Activated T-cell treated with anti-CD3 and anti-CD28 coated beads, Interleukin-2, amount 50 U/mL, for 48 hours (primary cell): ENCODE results near the gene BRD3.
"Not testable (repeated sequence)": the region's sequence is repeated elsewhere in the genome, so short reads cannot be mapped to it uniquely, and the experiment has no call there.

ENCODE experiments used
- DNase-seq, 2 experiments: peaks; one replicate each; pipeline ENCODE4 v3.0.0-alpha.2; 2020

Gene BRD3

DNA sequence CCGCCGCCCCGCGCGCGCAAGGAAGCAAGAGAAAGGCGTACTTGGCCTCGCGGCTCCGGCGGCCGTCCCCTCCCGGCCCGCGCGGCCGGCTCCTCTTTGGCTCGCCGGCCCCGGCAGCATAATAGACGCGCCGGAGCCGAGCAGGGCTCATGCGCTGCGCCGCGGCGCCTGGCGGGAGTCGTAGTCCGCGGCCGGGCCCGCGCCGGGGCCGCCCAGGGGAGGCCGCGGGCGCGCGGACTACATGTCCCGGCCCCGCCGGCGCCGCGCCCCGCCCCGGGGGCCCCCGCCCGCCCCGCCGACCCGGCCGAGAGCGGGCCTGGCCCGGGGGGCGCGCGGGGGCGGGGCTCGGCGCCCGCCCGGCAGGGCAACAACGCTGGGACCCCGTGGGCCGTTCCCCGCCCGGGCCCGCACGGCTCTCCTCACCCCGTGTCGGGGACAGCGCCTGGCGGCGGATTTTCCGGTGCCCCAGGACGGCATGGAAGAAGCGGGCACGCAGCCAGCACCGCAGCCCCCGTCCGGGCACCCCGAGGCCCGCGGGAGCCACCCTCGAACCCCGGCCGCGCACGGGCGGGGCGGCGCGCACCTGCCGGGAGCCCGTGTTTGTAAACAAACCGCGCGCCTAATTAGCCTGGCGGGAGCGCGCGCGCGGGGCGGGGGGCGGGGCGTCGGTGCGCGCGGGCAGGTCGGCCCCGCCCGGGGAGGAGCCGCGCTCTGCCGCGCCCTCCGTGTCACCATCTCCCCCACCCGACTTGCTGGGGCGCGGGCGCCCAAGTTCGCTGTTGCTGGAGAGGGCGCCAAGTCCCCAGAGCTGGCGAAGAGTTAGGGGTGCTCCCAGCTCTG lies at the start of gene BRD3:
TSS of gene BRD3 (minus strand) at position 123 of the 840 bp plus-strand sequence. CDS start 14,549 bp downstream, outside the sequence.
- peak; percentile 82 to 87 for DNase-seq

DNA sequence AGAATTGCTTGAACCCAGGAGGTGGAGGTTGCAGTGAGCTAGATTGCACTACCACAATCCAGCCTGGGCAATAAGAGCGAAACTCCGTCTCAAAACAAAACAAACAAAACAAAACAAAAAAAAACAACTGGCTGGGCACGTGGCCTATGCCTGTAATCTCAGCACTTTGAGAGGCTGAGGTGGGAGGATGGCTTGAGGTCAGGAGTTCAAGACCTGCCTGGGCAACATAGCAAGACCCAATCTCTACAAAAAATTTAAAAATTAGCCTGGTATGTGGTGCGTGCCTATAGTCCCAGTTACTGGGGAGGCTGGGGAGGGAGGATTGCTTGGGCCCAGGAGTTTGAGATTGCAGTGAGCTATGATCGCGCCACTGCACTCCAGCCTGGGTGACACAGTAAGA lies 44.7 kb upstream of the BRD3 start:
- DNase-seq: no peak

DNA sequence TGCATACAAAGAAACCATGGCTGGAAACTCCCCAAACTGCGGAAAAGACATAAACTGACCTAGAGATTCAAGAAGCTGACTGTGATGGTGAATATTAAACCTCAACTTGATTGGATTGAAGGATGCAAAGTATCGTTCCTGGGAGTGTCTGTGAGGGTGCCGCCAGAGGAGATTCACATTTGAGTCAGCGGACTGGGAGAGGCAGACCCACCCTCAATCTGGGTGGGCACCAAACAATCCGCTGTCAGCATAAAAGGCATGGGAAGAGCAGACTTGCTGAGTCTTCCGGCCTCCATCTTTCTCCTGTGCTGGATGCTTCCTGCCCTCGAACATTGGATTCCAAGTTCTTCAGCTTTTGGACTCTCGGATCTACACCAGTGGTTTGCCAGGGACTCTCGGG lies 43.2 kb upstream of the BRD3 start:
- DNase-seq: no peak

DNA sequence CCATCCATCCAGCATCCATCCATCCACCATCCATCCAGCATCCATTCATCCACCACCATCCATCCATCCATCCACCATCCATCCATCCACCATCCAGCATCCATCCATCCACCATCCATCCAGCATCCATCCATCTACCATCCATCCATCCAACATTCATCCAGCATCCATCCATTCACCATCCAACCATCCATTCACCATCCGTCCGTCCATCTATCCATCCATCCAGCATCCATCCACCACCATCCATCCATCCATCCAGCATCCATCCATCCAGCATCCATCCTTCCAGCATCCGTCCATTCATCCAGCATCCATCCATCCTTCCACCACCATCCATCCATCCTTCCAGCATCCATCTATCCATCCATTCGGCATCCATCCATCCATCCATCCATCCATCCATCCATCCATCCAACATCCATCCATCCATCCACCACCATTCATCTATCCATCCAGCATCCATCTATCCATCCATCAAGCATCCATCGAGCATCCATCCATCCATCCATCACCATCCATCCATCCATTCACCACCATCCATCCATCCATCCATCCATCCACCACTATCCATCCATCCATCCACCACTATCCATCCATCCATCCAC lies 35.7 kb upstream of the BRD3 start:
- DNase-seq: no peak

DNA sequence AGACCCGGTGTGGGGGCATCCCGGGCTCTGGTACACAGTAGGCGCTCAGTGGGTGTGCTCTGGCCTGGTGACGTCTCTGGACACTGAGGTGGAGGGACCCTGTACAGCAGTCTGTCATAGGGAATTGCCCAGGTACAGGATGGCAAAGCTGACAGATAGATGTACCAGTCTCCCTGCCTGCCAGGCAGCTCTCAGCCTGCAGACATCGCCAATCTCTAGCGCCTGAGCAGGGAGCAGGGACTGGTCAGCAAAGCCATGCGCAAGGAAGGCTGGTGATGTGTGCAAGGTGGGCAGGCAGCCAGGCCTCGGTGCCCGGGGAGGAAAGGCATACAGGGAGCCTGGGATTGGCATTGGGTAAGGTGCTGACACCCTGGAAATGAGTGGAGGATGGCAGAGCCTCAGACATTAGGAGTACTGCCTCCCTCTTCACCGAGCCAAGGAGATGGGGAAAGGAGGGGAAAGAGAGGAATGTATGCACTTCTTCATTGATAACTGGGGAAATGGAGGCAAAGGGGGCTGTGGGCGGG lies 33.9 kb upstream of the BRD3 start:
- no peak for DNase-seq

DNA sequence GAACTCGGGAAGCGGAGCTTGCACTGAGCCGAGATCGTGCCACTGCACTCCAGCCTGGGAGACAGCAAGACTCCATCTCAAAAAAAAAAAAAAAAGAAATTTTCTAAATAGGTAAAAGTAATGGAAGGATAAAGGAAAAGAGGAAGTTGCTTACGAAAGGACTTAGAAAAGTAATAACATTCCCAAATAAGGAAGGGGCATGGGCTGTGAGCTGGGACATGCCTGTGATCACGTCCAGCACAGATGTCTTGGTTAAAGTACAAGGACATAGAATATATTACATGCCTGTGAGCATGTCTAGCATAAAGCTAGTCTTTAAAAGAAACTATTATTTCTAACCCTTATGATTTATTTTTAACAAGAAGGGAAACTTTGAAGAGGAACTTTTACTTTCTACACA lies 33.3 kb upstream of the BRD3 start:
- not testable (repeated sequence) for DNase-seq

DNA sequence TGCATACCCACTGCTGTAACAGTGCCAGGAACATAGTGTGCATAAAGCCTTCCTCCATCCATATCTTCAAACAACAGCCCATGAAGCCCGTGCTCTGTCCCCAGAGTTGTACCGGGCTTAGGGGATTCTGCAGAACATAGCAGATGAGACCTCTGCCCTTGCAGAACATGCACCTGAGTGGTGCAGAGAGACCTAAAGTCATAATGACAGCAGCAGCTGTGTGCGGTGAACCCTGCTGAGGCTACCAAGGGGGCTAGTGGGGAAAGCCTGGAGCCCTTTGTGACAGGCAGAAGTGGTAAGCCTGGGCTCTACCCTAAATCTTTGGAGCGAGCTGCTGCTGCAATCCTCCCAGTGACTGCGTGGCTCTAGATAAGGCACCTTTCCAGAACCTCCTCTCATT lies 32.2 kb upstream of the BRD3 start:
- DNase-seq: no peak

DNA sequence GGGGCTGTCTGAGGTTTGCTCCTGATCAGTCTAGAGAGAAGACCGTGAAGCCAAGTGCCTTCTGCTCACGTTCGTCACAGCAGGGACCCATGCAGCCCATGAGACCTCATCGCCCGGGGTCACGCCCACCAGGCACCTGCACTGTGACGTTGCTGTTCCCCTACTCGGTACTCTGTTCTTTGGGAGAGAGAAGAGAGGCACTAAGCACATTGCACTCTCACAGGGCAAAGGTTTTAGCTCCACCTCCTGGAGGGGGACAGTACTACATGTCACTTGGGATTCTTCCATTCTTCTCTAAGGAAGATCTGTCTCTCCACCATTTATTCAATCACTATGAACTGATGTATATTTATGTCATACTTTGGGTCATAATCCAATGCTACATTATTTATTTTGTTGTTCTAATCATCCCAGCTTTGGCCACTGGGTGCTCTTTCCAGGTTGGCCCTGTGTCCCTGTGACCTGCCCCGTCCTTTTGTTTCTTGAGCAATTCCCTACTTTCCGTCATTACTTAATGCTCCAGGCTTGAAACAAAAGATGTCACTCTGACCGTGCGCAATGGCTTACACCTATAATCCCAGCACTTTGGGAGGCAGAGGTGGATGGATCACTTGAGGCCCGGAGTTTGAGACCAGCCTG lies 31.4 kb upstream of the BRD3 start:
- peak; percentile 69 to 74 for DNase-seq

DNA sequence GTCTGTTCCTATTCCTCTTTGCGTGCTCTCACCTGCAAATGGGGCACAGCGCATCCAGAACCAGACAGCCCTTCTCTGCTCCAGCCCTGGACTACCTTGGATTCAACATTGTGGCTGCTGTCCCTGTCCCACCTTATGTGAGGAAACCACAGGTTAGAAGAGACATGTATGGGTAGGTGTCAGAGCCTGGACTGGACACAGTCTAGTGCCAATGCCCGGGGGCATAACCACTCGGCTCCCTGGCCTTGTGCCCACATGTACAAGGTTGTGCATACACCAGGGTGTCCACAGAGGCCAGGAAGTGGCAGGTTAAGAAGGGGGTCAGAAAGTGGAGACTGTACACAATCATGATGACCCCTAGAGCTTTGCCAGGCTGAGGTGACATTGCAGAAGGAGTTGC lies 22.1 kb upstream of the BRD3 start:
- DNase-seq: no peak

DNA sequence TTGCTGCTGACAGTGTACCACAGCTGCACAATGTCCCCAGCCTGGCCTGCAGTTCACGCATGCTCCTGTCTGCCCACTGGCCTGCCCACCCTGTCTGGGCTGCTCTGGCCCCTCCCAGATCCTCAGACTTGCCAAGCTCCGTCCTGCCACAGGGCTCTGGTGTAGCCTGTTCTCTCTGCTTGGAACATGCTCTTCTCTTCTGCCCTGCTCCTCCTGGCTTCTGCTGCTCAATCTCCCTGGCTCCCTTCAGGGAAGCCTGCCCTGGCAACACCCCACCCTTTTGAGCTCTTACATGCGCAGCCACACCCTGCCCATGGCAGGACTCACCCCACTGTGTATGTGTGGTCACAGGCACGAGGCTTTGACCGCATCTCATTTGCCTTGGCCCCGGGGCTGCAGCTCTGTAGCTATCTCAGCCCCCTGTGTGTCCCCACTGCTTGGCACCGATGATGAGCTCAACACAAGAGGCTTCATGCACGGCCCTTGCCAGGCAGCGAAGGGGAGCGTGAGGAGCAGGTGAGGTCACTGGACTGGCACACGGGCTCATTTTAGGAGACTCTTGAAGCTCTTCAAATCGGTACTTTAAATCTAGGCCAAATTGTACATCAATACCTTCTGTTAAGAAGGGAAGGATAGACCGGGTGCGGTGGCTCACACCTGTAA lies 20.4 kb upstream of the BRD3 start:
- DNase-seq: no peak

DNA sequence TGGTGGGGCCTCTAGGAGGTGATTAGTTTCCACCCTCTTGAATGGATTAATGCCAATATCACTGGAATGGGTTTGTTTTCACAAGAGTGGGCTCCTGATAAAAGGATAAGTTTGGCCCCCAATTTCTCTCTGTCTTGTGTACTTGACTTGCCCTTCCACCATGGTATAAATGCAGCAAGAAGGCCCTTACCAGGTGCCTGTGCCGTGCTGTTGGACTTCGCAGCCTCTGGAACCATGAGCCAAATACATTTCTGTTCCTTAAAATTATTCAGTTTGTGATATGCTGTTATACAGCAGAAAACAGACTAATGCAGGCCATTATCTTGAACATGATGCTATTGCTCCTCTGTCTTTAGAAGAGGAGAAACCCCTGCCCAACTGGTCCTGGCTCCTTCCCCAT lies 17.8 kb upstream of the BRD3 start:
- no peak for DNase-seq

DNA sequence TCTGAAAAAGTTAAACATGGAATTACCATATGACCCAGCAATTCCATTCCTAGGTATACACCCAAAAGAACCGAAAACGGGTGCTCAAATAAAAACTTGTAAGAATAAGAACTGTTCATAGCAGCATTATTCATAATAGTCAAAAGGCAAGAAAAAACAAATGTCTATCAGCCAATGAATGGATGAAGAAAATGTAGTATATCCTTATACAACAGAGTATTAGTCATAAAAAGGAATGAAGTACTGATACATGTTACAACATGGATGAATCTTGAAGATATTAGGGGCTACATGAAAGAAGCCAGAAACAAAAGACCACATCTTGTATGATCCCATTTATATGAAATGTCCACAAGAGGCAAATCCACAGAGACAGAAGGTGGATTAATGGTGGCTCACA lies 15.6 kb upstream of the BRD3 start:
- no peak for DNase-seq

DNA sequence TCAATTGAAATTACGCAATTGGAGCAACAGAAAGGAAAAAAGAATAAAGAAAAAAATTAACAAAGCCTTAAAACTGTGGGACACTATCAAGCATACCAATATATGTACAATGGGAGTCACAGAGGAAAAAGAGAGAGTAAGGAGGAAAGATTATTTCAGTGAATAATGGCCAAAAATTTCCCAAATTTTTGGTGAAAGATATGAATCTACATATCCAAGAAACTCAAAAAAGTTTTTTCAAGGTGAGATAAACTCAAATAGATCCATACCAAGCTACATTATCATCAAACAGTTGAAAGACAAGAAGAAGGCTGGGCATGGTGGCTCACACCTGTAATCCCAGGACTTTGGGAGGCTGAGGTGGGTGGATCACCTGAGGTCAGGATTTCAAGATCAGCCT lies 8.8 kb upstream of the BRD3 start:
- no peak for DNase-seq

DNA sequence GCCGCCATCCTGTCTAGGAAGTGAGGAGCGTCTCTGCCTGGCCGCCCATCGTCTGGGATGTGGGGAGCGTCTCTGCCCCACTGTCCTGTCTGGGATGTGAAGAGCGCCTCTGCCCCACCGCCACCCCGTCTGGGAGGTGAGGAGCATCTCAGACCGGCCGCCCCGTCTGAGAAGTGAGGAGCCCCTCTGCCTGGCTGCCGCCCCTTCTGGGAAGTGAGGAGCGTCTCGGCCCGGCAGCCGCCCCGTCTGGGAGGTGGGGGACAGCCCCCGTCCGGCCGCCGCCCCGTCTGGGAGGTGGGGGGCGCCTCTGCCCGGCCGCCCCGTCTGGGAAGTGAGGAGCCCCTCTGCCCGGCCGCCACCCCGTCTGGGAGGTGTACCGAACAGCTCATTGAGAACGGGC lies 7.9 kb upstream of the BRD3 start:
- DNase-seq: not testable (repeated sequence)

DNA sequence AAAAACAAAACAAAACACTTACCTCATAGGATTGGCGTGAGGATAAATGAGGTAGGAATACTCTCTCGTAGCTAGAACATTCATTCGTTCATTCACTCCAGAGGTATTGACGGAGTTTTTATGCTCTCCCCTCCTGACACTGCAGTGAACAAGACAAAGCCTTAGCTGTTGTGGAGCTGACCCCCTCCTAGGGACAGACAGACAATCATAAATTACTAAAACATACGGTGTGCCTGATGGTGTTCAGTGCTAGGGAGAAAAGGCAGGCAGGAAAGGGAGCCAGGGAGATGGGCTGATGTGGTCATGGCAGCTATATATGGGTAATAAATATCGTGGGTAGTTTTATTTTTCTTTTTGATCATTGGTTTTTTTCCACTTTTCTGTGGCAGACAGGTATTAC lies 5.7 kb upstream of the BRD3 start:
- no peak for DNase-seq

DNA sequence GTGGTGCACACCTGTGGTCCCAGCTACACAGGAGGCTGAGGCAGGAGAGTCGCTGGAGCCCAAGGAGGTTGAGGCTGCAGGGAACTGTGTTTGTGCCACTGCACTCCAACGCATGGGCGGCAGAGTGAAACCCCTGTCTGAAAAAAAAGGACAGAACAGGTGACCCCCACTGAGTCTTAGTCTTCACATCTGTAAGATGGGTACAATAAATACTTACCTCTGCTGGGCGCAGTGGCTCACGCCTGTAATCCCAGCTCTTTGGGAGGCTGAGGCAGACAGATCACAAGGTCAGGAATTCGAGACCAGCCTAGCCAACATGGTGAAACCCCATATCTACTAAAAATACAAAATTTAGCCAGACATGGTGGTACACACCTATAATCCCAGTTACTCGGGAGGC lies 4.9 kb upstream of the BRD3 start:
- not testable (repeated sequence) for DNase-seq

DNA sequence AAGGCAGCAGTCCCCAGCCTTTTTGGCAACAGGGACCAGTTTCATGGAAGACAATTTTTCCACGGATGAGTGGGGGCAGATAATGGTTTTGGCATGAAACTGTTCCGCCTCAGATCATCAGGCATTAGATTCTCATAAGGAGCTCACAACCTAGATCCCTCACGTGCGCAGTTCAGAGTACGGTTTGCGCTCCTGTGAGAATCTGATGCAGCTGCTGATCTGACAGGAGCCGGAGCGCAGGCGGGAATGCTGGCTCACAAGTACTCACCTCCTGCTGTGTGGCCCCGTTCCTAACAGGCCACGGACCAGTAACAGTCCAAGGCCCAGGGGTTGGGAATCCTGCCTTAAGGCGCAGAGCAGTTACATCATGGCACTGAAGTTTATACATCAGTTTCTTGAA lies 3.3 kb upstream of the BRD3 start:
- no peak for DNase-seq

DNA sequence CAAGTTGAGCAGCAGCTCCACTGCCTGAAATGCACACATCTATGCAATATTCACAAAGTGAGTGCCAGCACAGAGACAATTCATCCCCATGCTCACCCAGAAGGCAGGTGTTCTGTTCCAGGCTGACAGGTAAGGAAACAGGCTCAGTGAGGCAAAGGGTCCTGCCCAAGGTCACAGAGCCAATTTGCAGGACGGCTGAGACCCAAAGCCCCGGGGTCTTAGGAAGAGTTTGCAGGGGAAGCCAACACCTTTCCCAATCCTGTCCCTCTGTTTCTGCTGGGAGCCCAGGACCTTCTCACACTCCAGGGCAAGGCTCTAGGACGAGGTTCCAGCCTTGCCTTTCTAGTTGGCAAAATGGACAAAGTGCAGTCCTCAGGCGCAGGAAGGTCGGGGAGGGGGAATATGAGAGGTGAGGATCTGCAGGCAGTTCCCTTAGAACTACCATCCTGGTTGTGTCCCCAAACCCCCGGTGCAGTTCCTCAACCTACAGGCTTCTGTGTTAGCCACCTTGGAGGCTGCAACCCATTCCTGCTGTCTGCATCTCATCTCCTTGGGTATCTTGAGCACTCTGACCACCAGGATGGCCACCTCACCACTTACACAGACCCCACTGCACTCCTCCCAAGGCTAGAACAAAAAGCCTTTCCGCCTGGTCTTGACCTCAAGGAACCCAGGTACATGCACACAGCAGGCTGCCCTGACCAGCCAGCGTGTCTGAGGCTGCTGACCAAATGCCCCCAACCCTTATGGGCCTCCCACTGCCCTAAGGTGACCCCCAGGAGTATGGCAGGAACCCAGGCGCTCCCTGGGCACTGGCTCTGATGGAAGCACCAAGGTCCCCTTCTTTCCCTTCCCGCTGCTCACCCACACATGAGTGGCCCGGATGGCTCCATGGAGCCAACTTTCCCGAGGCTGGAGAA lies 1.9 kb upstream of the BRD3 start:
- no peak for DNase-seq

DNA sequence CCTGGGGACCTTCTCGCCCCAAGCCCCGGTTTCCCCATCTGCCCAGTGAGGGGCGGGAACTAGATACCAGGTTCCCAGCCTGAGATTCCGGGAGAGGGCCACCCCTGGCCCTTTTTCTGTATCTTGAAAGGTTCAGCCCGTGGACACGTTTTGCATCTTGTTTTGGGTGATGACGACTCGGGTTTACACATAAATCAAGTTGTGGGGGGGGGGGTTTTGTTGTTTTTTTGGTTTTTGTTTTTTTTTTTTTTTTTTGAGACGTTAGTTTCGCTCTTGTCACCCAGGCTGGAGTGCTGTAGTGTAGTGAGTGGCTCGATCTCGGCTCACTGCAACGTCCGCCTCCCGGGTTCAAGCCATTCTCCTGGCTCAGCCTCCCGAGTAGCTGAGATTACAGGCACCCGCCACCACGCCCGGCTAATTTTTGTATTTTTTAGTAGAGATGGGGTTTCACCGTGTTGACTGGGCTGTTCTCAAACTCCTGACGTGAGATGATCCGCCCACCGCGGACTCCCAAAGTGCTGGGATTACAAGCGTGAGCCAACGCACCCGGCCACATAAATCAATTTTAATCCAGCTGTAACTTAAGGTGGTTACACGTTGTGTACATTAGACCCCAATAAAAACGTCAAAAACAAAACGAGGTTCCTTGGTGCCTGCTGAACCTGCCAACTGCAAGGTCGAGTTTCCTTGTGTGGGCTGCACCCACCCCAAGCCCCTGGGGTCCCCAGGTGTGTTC lies 1.1 kb upstream of the BRD3 start:
- DNase-seq: peak in 1 of 2 experiments; percentile 29

DNA sequence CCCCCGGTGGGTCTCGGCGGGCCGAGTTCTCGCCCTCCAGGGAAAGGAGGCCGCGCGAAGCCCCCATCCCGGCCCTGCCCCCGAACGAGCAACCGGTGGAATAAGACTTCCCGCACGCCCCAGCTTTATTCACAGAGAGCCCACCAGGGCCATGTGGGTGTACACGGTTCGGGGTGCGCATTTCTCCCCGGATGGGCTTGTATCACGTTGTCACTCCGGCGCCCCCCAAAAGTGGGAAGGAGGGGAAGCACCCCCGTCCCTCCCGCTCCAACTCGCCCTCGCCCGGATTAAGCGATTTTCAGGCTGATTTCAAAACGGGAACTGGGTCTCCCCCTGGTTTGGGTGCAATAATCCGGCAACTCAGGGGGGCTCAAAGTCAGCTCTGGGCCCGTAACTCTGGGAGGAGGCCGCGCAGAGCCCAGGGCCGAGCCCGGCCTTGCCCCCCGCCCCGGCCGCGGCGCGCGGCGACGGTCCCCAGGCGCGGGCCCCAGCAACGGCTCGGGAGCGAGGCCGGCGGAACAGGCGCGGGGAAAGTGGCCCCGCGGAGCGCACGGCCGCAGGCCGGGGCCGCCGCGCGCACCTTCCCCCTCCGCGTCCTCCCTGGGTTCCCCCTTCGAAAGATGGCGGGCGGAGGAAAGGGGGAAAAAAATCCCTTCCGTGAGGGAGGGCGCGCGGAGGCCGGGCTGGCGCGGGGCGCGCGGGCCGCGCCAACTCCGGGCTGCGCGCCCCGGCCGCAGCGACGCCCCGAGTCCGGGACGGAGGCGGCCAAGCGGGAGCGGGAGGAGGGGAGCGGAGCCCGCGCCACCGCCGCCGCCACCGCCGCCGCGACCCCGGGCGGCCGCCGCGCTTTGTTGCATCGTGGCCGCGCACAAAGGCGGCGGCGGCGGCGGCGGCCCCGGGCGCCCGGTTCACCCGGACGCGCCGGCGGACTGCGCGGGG lies 644 bp downstream of the BRD3 start:
- peak; percentile 52 to 61 for DNase-seq
